Ascending aorta (tissue), 2 donors: ENCODE measurements around the gene TMC8. TPM values are rescaled to one million over a fixed set of nuclear protein-coding genes. Genes with fewer than 3 reads are reported as not detected.

Source experiments
- DNase-seq, 2 donors: peaks; one replicate each; pipeline ENCODE4 v3.0.0-alpha.2; 2019; ENCODE audit warnings: low spot score in 2 of 2
- H3K27ac ChIP-seq, 2 donors: fragments of 200-600 bp; sonication (generic); one replicate each; pipeline ENCODE4 v1.5.1; 2016 to 2017; ENCODE audit warnings: mild to moderate bottlenecking in 1 of 2
- H3K27me3 ChIP-seq: fragments of 200-600 bp; sonication (generic); one replicate; pipeline ENCODE4 v1.5.1; 2017
- H3K36me3 ChIP-seq, 2 donors: fragments of 200-600 bp; sonication (generic); one replicate each; pipeline ENCODE4 v1.5.1; 2016
- H3K4me1 ChIP-seq, 2 donors: fragments of 200-600 bp; sonication (generic); one replicate each; pipeline ENCODE4 v1.5.1; 2016 to 2017; ENCODE audit warnings: mild to moderate bottlenecking in 1 of 2
- H3K4me3 ChIP-seq, 2 donors: fragments of 200-600 bp; sonication (generic); one replicate each; pipeline ENCODE4 v1.5.1; 2016 to 2017; ENCODE audit warnings: mild to moderate bottlenecking in 1 of 2
- H3K9me3 ChIP-seq, 2 donors: fragments of 200-600 bp; sonication (generic); one replicate each; pipeline ENCODE4 v1.5.1; 2016
- intact Hi-C: fragments of 100-400 bp; cut with DNase I; formaldehyde crosslinking; loops from one replicate; pipeline ENCODE4 v1.15.1; 2023
- total RNA-seq: library from RNA; depleted of rRNA; stranded (reverse); fragments of >200 nt; gene quantifications from one replicate; pipeline ENCODE4 v1.1.0, GENCODE V29; 2016
- TF ChIP-seq, protein P1 (sequence below), 3 experiments: fragments of 200-600 bp in 2 of 3; fragments of 450-650 bp in 1 of 3; sonication (generic) in 2 of 3; IDR thresholded peaks; one replicate each; pipeline ENCODE4 v1.5.1; 2016 to 2019; ENCODE audit warnings: antibody characterized with exemption in 3 of 3, mild to moderate bottlenecking in 1 of 3, moderate library complexity in 1 of 3

TMC8 gene
- total RNA-seq, 1 donor from 2014 or later, result 9.6 TPM

DNA sequence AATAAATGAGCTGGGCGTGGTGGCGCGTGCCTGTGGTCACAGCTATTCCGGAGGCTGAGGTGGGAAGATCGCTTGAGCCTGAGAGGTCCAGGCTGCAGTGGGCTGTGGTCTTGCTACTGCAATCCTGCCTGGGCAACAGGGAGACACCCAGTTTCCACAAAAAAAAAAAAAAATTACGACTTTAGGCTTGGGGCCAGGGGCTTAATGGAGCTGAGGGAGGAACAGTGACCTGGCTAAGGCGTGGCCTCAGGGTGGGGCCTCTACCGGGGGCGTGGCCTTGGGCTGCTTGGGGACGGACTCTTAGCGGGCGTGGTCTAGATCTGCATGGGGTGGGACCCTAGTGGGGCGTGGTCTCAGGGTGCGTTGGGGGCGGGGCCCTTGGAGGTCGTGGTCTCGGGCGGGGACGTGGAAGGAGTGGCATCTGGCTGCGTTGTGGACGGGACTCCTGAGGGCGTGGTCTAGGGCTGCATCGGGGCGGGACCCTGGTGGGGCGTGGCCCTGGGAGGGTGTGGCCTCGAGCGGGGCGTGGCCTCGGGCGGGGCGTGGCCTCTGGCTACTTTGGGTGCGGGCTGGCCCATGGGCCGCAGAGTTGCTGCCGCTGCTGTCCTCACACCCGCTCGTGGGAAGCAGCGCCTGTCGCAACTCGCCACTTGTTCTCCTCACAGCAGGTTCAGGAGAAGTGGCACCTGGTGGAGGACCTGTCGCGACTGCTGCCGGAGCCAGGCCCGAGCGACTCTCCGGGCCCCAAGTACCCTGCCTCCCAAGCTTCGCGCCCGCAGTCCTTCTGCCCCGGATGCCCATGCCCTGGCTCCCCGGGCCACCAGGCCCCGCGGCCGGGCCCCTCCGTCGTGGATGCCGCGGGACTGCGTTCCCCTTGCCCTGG lies 9.8 kb downstream of the TMC8 start:
- H3K4me3 ChIP-seq, result no peak overlapping the region
- TF ChIP-seq, protein P1, sequence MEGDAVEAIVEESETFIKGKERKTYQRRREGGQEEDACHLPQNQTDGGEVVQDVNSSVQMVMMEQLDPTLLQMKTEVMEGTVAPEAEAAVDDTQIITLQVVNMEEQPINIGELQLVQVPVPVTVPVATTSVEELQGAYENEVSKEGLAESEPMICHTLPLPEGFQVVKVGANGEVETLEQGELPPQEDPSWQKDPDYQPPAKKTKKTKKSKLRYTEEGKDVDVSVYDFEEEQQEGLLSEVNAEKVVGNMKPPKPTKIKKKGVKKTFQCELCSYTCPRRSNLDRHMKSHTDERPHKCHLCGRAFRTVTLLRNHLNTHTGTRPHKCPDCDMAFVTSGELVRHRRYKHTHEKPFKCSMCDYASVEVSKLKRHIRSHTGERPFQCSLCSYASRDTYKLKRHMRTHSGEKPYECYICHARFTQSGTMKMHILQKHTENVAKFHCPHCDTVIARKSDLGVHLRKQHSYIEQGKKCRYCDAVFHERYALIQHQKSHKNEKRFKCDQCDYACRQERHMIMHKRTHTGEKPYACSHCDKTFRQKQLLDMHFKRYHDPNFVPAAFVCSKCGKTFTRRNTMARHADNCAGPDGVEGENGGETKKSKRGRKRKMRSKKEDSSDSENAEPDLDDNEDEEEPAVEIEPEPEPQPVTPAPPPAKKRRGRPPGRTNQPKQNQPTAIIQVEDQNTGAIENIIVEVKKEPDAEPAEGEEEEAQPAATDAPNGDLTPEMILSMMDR (IDR thresholded peaks at IDR 0.05), result no peak
- intact Hi-C loops, result no loop called here
- peaks cover 3 to 8% of the 10 kb centered on the region in 2 donors for H3K4me1 ChIP-seq
- H3K9me3 ChIP-seq, result no peaks in the 10 kb centered on the region
- H3K27me3 ChIP-seq, result no peaks in the 10 kb centered on the region
- H3K27ac ChIP-seq, result no peak overlapping the region
- DNase-seq, result peak; percentile 75 to 89
- H3K36me3 ChIP-seq, result no peaks in the 10 kb centered on the region

DNA sequence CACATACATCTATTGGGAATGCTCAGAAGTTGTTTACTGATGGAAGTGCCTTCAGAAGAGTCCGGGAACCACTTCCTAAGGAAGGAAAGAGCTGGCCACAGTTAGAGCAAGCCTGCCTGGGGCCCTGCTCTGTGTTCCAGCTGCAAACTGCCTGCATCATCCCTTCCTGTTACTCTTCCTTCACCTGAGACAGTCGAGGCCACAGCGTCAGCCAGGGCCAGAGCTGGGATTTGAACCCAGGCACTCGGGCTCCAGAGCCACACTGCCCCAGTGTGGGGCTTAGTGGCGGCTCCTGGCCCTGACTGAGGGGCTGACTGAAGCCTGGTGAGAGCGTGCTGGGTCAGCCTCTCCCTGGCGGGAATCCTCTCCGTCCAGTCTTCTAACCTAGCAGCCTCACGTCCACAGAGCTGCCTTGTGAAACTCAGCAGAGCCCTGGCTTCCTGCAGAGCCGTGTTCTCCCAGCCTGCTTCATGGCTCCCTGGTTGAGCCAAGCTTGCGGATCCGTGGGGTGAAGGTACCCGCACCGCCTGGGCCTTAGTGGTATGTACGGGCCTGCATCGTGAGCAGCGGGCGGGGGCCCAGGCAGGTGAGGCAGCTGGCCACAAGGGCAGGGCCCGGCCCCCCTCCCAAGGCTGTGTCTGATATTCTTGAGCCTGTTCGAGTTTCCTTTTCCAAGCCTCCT lies 11.0 kb downstream of the TMC8 start:
- Histone ChIP-seq H3K9me3 (no peaks in the 10 kb centered on the region), H3K27me3 (no peaks in the 10 kb centered on the region), H3K4me3 (no peak overlapping the region), H3K27ac (no peak overlapping the region), H3K4me1 (peaks cover 3 to 8% of the 10 kb centered on the region in 2 donors), H3K36me3 (no peaks in the 10 kb centered on the region)
- DNase-seq, result no peak
- intact Hi-C loops, result no loop called here
- TF ChIP-seq, protein P1 (IDR thresholded peaks at IDR 0.05), result no peak

DNA sequence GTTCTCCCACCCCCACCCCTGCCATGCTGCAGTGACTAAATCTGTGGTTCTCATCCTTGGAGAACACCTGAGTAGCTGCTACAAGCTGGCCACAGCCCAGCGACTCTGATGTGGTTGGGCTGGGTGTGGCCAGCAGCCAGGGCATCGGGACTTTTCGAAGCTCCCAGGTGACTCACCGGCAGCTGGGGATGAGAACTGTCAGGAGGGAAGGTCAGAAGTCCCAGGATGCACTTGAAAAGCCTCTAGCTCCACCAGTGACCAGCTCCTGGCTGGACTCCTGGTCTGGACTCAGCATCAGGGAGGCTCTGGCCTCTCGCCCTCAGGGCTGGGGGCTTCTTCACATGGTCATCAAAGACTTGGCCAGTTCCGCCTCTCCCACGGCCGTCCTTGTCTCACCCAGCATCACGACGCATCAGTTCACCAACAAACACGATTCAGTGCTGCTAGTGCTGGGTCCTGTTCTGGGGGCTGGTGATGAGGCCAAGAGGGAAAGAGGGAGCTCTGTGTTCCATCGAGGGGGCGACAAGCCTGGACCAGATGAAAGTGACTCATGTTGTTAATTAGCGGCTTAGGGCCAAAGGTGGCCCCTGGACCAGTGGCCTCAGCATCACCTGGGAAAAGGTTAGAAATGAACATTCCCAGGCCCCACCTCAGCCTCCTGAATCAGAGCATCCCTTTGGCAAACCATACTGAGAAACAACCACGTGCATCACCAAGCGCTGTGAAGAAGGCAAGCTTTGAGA lies 11.7 kb downstream of the TMC8 start:
- H3K27ac ChIP-seq, result no peak overlapping the region
- peaks cover 3 to 8% of the 10 kb centered on the region in 2 donors for H3K4me1 ChIP-seq
- H3K9me3 ChIP-seq, result no peaks in the 10 kb centered on the region
- intact Hi-C loops, result no loop called here
- H3K36me3 ChIP-seq, result no peaks in the 10 kb centered on the region
- H3K4me3 ChIP-seq, result no peak overlapping the region
- TF ChIP-seq, protein P1 (IDR thresholded peaks at IDR 0.05), result no peak
- no peaks in the 10 kb centered on the region for H3K27me3 ChIP-seq
- DNase-seq, result no peak

DNA sequence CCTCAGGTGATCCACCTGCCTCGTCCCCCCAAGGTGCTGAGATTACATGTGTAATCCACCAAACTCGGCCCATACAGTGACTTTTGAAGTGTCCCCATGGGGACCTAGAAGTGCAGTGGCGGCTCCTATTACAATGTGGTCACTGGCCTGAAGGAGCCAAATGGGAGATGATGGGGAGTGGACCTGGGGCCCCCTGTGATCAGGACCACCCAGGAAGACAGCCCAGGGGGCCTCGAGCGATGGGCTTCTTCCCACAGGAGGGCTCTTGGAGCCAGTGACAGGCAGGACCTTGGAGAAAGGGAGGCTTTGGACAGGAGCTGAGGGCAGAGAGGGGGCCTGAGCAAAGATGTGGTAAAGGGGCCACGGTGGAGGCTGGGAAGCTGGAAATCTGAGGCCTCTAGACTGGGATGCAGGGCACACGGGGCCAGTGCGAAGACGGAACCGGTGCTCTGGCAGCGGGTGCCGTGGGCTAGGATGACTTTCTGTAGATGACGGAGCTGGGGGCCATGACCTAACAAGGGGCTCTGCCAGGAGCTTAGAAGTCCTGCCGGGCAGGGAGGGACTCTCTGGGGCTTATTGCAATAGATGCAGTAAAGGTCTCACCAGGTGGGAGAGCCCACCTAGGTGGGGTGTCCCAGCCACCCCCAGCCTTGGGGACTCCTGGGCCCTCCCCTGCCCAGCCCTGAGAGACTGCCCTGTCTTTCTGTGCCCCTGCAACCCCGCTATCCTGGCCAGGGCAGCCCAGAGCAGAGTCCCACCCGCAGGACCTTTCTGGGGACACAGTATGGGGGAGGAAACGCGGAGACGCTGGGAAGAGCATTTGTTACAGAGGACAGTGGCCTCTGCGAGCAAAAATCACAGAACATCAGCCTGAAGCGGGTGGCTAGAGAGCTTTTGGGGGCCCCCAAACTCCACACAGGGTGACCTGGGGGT lies 12.9 kb downstream of the TMC8 start:
- H3K27ac ChIP-seq, result no peak overlapping the region
- no peak overlapping the region for H3K4me3 ChIP-seq
- no peaks in the 10 kb centered on the region for H3K27me3 ChIP-seq
- H3K36me3 ChIP-seq, result no peaks in the 10 kb centered on the region
- TF ChIP-seq, protein P1 (IDR thresholded peaks at IDR 0.05), result no peak
- no peaks in the 10 kb centered on the region for H3K9me3 ChIP-seq
- intact Hi-C loops, result no loop called here
- DNase-seq, result no peak
- H3K4me1 ChIP-seq, result peaks cover 3 to 8% of the 10 kb centered on the region in 2 donors
